ENCODE measurements around the gene TGM1. TPM values are rescaled to one million over a fixed set of nuclear protein-coding genes. Genes with fewer than 3 reads are reported as not detected.
A peak's percentile ranks its signal among the peaks of the same experiment; 100 is the strongest.

The TGM1 gene
- total and polyA plus RNA-seq, 4 experiments from 2014 or later = 0.11 to 16.1 (median 5.5) TPM

- Mint-ChIP-seq H3K27me3 (no peaks in the 10 kb centered on the region), H3K4me1 (peaks cover 60 to 100% (median 74%) of the 10 kb centered on the region in 4 donors), H3K27ac (peak overlapping the region in 6 of 7 donors; percentile 53 to 95 (median 70)), H3K9me3 (no peaks in the 10 kb centered on the region), H3K36me3 (peaks cover 48 to 86% of the 10 kb centered on the region in 2 donors), H3K4me3 (peak overlapping the region in 3 of 8 donors; percentile 13 to 39 (median 17))
- Histone ChIP-seq H3K9me3 (ENCODE audit: control insufficient read depth in 1 of 2, low read length in 2 of 2) (no peaks in the 10 kb centered on the region), H3K4me3 (ENCODE audit: low read length in 2 of 2) (no peak overlapping the region), H3K27ac (ENCODE audit: low read depth, low read length) (peak overlapping the region; percentile 18), H3K36me3 (ENCODE audit: insufficient read depth, low read length) (peaks cover 66% of the 10 kb centered on the region), H3K4me1 (ENCODE audit: insufficient read depth, low read length) (peaks cover 61% of the 10 kb centered on the region), H3K27me3 (ENCODE audit: insufficient read depth, low read length) (no peaks in the 10 kb centered on the region)
- intact Hi-C loops (cut with micrococcal nuclease) = no loop called here
- ChIA-PET POLR2A (ENCODE audit: partially characterized antibody) (interaction anchor here (0.9 to 7.6 kb wide), 9 partner anchors 11 to 194 kb away, joined by 3 to 88 read pairs (median 4); partner anchors contain the start of genes CBLN3, CHMP4A, DCAF11 and IPO4), CTCF (ENCODE audit: partially characterized antibody) (interaction anchor here (1.4 to 25.6 kb wide), 4 partner anchors 16 to 98 kb away, joined by 3 to 556 read pairs (median 7); partner anchors contain the start of genes CIDEB, DHRS1, LTB4R and LTB4R2)
- DNase-seq = no peak
These were observed 26.9 kb downstream of the TGM1 start for GRCh38 chr14:24235804-24236688.

- no peak overlapping the region for H3K4me3 ChIP-seq (ENCODE audit: low read length in 2 of 2)
- H3K4me3 Mint-ChIP-seq = peak overlapping the region; percentile 12 to 99 (median 98)
- peak overlapping the region; percentile 53 to 95 (median 79) for H3K27ac Mint-ChIP-seq
- H3K4me1 ChIP-seq (ENCODE audit: insufficient read depth, low read length) = peaks cover 50% of the 10 kb centered on the region
- H3K9me3 ChIP-seq (ENCODE audit: control insufficient read depth in 1 of 2, low read length in 2 of 2) = no peaks in the 10 kb centered on the region
- POLR2A ChIA-PET (ENCODE audit: partially characterized antibody) = interaction anchor here (0.9 to 7.6 kb wide), 14 partner anchors 8 to 196 kb away, joined by 3 to 88 read pairs (median 6); partner anchors contain the start of genes CBLN3, CHMP4A, CIDEB and DCAF11
- peaks cover 37 to 69% of the 10 kb centered on the region in 2 donors for H3K36me3 Mint-ChIP-seq
- intact Hi-C loops (cut with micrococcal nuclease) = no loop called here
- H3K9me3 Mint-ChIP-seq = no peaks in the 10 kb centered on the region
- CTCF ChIA-PET (ENCODE audit: partially characterized antibody) = interaction anchor here (0.9 to 25.6 kb wide), 6 partner anchors 8 to 197 kb away, joined by 4 to 556 read pairs (median 7); partner anchors contain the start of genes CIDEB, DHRS1, LTB4R and LTB4R2
- no peaks in the 10 kb centered on the region for H3K27me3 ChIP-seq (ENCODE audit: insufficient read depth, low read length)
- H3K27ac ChIP-seq (ENCODE audit: low read depth, low read length) = peak overlapping the region; percentile 88
- peaks cover 49% of the 10 kb centered on the region for H3K36me3 ChIP-seq (ENCODE audit: insufficient read depth, low read length)
- peaks cover 48 to 85% (median 60%) of the 10 kb centered on the region in 4 donors for H3K4me1 Mint-ChIP-seq
- no peaks in the 10 kb centered on the region for H3K27me3 Mint-ChIP-seq
- peak in 1 of 5 donors; percentile 37 for DNase-seq
These were observed 28.6 kb downstream of the TGM1 start for GRCh38 chr14:24234095-24235005.

- Mint-ChIP-seq H3K4me3 (peak overlapping the region; percentile 97 to 99 (median 98)), H3K27me3 (no peaks in the 10 kb centered on the region), H3K4me1 (peaks cover 44 to 77% (median 56%) of the 10 kb centered on the region in 4 donors), H3K9me3 (no peaks in the 10 kb centered on the region), H3K36me3 (peaks cover 31 to 63% of the 10 kb centered on the region in 2 donors), H3K27ac (peak overlapping the region; percentile 95 to 99 (median 97))
- Histone ChIP-seq H3K27ac (ENCODE audit: low read depth, low read length) (peak overlapping the region; percentile 88), H3K4me3 (ENCODE audit: low read length in 2 of 2) (peak overlapping the region; percentile 100), H3K27me3 (ENCODE audit: insufficient read depth, low read length) (no peaks in the 10 kb centered on the region), H3K9me3 (ENCODE audit: control insufficient read depth in 1 of 2, low read length in 2 of 2) (no peaks in the 10 kb centered on the region), H3K4me1 (ENCODE audit: insufficient read depth, low read length) (peaks cover 44% of the 10 kb centered on the region), H3K36me3 (ENCODE audit: insufficient read depth, low read length) (peaks cover 41% of the 10 kb centered on the region)
- intact Hi-C loops (cut with micrococcal nuclease) = loop anchor here (2.0 kb wide), 1 partner anchor 93 kb away; the partner anchor contains the start of gene EMC9
- no peak for DNase-seq
- POLR2A ChIA-PET (ENCODE audit: partially characterized antibody) = interaction anchor here (1.0 to 7.6 kb wide), 11 partner anchors 9 to 198 kb away, joined by 3 to 88 read pairs (median 8); partner anchors contain the start of genes CHMP4A, DHRS1, IPO4 and MDP1
- CTCF ChIA-PET (ENCODE audit: partially characterized antibody) = interaction anchor here (2.3 kb wide), 1 partner anchor 9 kb away, joined by 17 read pairs; the partner anchor contains the start of gene TINF2
These were observed 29.5 kb downstream of the TGM1 start for GRCh38 chr14:24233538-24233866.

GRCh38 chr14:24232645-24233537, 30.1 kb downstream of the TGM1 start, which contains the start of gene GMPR2:
TSS of gene GMPR2 (plus strand) at chr14:24232929. CDS start at chr14:24233254, 325 bp downstream.
- peaks cover 25 to 58% of the 10 kb centered on the region in 2 donors for H3K36me3 Mint-ChIP-seq
- Histone ChIP-seq H3K27me3 (ENCODE audit: insufficient read depth, low read length) (no peaks in the 10 kb centered on the region), H3K9me3 (ENCODE audit: control insufficient read depth in 1 of 2, low read length in 2 of 2) (no peaks in the 10 kb centered on the region), H3K4me1 (ENCODE audit: insufficient read depth, low read length) (peaks cover 41% of the 10 kb centered on the region), H3K36me3 (ENCODE audit: insufficient read depth, low read length) (peaks cover 35% of the 10 kb centered on the region), H3K4me3 (ENCODE audit: low read length in 2 of 2) (peak within 1 kb of the TSS; percentile 100), H3K27ac (ENCODE audit: low read depth, low read length) (peak within 1 kb of the TSS; percentile 88)
- peak within 1 kb of the TSS; percentile 95 to 99 (median 97) for H3K27ac Mint-ChIP-seq
- ChIA-PET POLR2A (ENCODE audit: partially characterized antibody) (interaction anchor here (0.6 to 7.6 kb wide), 14 partner anchors 9 to 1466 kb away, joined by 3 to 88 read pairs (median 6); partner anchors contain the start of genes CHMP4A, DHRS1, IPO4 and LTB4R2), CTCF (ENCODE audit: partially characterized antibody) (interaction anchor here (2.3 kb wide), 1 partner anchor 9 kb away, joined by 17 read pairs; the partner anchor contains the start of gene TINF2)
- peaks cover 40 to 71% (median 53%) of the 10 kb centered on the region in 4 donors for H3K4me1 Mint-ChIP-seq
- DNase-seq = no peak
- peak within 1 kb of the TSS; percentile 97 to 99 (median 98) for H3K4me3 Mint-ChIP-seq
- intact Hi-C loops (cut with micrococcal nuclease) = loop anchor here (1.0 to 2.0 kb wide), 8 partner anchors 9 to 209 kb away; partner anchors contain the start of genes DCAF11, EMC9, IPO4 and MDP1
- H3K9me3 Mint-ChIP-seq = no peaks in the 10 kb centered on the region
- no peaks in the 10 kb centered on the region for H3K27me3 Mint-ChIP-seq

GRCh38 chr14:24232121-24232644, 30.8 kb downstream of the TGM1 start, which contains the start of gene NEDD8:
TSS of gene NEDD8 (minus strand) at chr14:24232367. CDS start at chr14:24232267, 100 bp downstream.
- Mint-ChIP-seq H3K36me3 (peaks cover 25 to 55% of the 10 kb centered on the region in 2 donors), H3K27me3 (no peaks in the 10 kb centered on the region), H3K4me1 (peaks cover 41 to 68% (median 54%) of the 10 kb centered on the region in 4 donors), H3K27ac (peak within 1 kb of the TSS; percentile 95 to 99 (median 97)), H3K4me3 (peak within 1 kb of the TSS; percentile 97 to 99 (median 98)), H3K9me3 (no peaks in the 10 kb centered on the region)
- H3K9me3 ChIP-seq (ENCODE audit: control insufficient read depth in 1 of 2, low read length in 2 of 2) = no peaks in the 10 kb centered on the region
- peaks cover 41% of the 10 kb centered on the region for H3K4me1 ChIP-seq (ENCODE audit: insufficient read depth, low read length)
- ChIA-PET CTCF (ENCODE audit: partially characterized antibody) (interaction anchor here (2.3 kb wide), 1 partner anchor 10 kb away, joined by 17 read pairs; the partner anchor contains the start of gene TINF2), POLR2A (ENCODE audit: partially characterized antibody) (interaction anchor here (0.6 to 7.6 kb wide), 10 partner anchors 8 to 199 kb away, joined by 3 to 88 read pairs (median 8); partner anchors contain the start of genes CHMP4A, DHRS1, IPO4 and LTB4R2)
- DNase-seq = peak; percentile 89 to 96 (median 89)
- peak within 1 kb of the TSS; percentile 88 for H3K27ac ChIP-seq (ENCODE audit: low read depth, low read length)
- peak within 1 kb of the TSS; percentile 100 for H3K4me3 ChIP-seq (ENCODE audit: low read length in 2 of 2)
- no peaks in the 10 kb centered on the region for H3K27me3 ChIP-seq (ENCODE audit: insufficient read depth, low read length)
- peaks cover 32% of the 10 kb centered on the region for H3K36me3 ChIP-seq (ENCODE audit: insufficient read depth, low read length)
- intact Hi-C loops (cut with micrococcal nuclease) = loop anchor here (1.0 to 2.0 kb wide), 8 partner anchors 10 to 210 kb away; partner anchors contain the start of genes DCAF11, EMC9, IPO4 and MDP1

Data from CD4-positive, alpha-beta memory T cell (primary cell).